ENCODE measurements around the gene ANKK1. TPM values are rescaled to one million over a fixed set of nuclear protein-coding genes. Genes with fewer than 3 reads are reported as not detected.

ANKK1 gene, protein sequence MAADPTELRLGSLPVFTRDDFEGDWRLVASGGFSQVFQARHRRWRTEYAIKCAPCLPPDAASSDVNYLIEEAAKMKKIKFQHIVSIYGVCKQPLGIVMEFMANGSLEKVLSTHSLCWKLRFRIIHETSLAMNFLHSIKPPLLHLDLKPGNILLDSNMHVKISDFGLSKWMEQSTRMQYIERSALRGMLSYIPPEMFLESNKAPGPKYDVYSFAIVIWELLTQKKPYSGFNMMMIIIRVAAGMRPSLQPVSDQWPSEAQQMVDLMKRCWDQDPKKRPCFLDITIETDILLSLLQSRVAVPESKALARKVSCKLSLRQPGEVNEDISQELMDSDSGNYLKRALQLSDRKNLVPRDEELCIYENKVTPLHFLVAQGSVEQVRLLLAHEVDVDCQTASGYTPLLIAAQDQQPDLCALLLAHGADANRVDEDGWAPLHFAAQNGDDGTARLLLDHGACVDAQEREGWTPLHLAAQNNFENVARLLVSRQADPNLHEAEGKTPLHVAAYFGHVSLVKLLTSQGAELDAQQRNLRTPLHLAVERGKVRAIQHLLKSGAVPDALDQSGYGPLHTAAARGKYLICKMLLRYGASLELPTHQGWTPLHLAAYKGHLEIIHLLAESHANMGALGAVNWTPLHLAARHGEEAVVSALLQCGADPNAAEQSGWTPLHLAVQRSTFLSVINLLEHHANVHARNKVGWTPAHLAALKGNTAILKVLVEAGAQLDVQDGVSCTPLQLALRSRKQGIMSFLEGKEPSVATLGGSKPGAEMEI
- total RNA-seq, result not detected
- polyA plus RNA-seq, result under 1 TPM in 1 of 3 donors, not detected in 2; 0.73 TPM
- long read RNA-seq, donor 1, result 0 reads
- long read RNA-seq, donor 2, result 0 reads
- long read RNA-seq, donor 3, result 0 reads
- long read RNA-seq, donor 4, result 0 reads
- long read RNA-seq, donor 5, result 0 reads
- long read RNA-seq, donor 6, result 0 reads
- long read RNA-seq, donor 7, result 0 reads
- long read RNA-seq, donor 8, result 0 reads
- long read RNA-seq, donor 9, result 0 reads
- long read RNA-seq, donor 10, result 0 reads

DNA sequence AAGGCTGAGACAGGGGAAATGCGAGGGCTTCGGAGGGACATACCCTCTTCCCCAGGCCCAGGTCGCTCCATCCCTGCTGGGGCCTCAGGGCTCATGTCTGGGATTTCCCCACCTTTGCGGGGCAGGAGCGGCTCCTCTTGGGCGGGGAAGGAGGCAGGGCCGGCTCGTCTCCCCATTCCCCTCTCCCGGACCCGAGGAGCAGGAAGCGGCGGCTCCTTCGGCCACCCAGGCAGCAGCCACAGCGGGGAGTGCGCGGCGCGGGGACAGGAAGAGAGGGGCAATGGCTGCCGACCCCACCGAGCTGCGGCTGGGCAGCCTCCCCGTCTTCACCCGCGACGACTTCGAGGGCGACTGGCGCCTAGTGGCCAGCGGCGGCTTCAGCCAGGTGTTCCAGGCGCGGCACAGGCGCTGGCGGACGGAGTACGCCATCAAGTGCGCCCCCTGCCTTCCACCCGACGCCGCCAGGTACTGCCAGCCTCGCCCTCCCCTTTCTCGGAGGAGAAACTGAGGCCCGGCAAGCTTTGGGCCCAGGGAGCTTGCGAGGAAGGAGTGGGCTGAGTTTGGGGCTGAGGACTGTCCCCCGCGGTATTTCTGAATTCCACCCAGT lies at the start of gene ANKK1:
Gene ANKK1 (plus strand): TSS at position 175 of the 607 bp plus-strand sequence. CDS start 106 bp downstream, at position 281.
- 7 to 21% (median 16%) methylated on average over 18 to 46 of the region's 46 CpGs for WGBS, 5 donors
- peak within 1 kb of the TSS in 2 of 4 donors; percentile 8 to 13 for H3K4me3 ChIP-seq
- peaks cover 0 to 44% (median 22%) of the 10 kb centered on the region in 3 donors for H3K27me3 ChIP-seq
- DNase-seq, result peak in 1 of 2 donors; percentile 70
- intact Hi-C loops (cut with DNase I; ENCODE audit: low total_unique reads), result no loop called here
- H3K36me3 ChIP-seq, result no peaks in the 10 kb centered on the region
- no peak within 1 kb of the TSS for H3K27ac ChIP-seq
- H3K4me1 ChIP-seq, result peaks cover 0 to 7% (median 7%) of the 10 kb centered on the region in 4 donors
- TF ChIP-seq, protein P1, sequence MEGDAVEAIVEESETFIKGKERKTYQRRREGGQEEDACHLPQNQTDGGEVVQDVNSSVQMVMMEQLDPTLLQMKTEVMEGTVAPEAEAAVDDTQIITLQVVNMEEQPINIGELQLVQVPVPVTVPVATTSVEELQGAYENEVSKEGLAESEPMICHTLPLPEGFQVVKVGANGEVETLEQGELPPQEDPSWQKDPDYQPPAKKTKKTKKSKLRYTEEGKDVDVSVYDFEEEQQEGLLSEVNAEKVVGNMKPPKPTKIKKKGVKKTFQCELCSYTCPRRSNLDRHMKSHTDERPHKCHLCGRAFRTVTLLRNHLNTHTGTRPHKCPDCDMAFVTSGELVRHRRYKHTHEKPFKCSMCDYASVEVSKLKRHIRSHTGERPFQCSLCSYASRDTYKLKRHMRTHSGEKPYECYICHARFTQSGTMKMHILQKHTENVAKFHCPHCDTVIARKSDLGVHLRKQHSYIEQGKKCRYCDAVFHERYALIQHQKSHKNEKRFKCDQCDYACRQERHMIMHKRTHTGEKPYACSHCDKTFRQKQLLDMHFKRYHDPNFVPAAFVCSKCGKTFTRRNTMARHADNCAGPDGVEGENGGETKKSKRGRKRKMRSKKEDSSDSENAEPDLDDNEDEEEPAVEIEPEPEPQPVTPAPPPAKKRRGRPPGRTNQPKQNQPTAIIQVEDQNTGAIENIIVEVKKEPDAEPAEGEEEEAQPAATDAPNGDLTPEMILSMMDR (IDR thresholded peaks at IDR 0.05), result peak in 2 of 7 experiments; percentile 4 to 37
- TF ChIP-seq POLR2A (IDR thresholded peaks at IDR 0.05), result no peak
- H3K9me3 ChIP-seq, result no peaks in the 10 kb centered on the region

DNA sequence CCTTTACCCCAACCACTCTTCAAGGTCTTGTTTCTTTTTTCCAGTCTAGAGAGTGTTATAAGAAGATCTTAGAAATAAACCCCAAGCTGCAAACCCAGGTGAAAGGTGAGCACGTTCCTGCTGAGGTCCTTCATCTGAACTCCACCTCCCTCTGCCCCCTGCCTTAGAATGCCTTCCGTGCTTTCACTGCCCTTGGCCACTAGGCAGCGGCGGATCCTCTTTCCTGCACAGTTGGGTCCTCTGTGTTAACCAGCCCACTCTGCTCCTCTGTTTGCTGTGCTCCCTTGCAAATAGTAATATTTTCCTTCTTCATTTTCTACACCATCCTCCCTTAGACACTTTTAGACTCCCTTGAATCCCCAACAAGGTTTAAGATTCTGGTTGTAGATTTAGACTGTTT lies 48.8 kb upstream of the ANKK1 start:
- H3K36me3 ChIP-seq, result peaks cover 29 to 97% (median 84%) of the 10 kb centered on the region in 4 donors
- no peak overlapping the region for H3K27ac ChIP-seq
- H3K4me3 ChIP-seq, result no peak overlapping the region
- no peaks in the 10 kb centered on the region for H3K4me1 ChIP-seq
- no peak for DNase-seq
- 80 to 86% (median 82%) methylated on average over 4 of the region's 4 CpGs for WGBS, 5 donors
- TF ChIP-seq POLR2A (IDR thresholded peaks at IDR 0.05) (no peak), EP300 (IDR thresholded peaks at IDR 0.05) (no peak), POLR2AphosphoS5 (IDR thresholded peaks at IDR 0.05) (no peak)
- TF ChIP-seq, protein P1 (IDR thresholded peaks at IDR 0.05), result no peak
- H3K27me3 ChIP-seq, result no peaks in the 10 kb centered on the region
- no peaks in the 10 kb centered on the region for H3K9me3 ChIP-seq
- intact Hi-C loops (cut with DNase I; ENCODE audit: low total_unique reads), result no loop called here

DNA sequence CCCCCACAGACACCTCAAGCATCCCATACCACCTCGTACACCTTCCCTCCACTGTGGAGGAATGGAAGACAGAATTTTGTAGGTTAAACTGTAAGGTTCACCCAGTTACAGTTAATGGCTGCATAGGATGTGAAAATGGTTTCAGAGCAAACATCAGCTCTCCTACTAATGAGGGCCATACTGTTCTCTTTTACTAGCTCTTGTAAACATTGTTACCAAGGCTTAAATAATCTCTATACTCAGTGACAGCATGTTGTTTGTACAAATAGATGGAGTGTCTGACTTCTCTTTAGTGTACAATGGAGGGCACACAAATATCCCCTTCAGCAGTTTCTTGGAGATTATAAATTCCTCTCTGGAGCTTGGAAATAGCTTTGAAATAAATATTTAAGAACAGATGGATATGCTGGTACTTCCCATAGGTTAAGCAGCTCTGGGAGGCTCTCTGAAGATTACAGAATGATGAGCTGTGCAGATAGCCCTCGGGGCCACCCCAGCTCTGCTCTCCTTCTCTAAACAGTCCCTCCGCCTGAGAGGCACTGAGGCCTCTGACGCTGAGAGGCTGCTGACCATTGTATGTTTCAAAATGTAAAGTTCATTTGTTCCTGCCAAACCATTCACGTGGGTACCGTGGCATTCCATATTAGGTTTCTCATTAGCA lies 47.5 kb upstream of the ANKK1 start:
- intact Hi-C loops (cut with DNase I; ENCODE audit: low total_unique reads), result no loop called here
- Histone ChIP-seq H3K27ac (no peak overlapping the region), H3K27me3 (no peaks in the 10 kb centered on the region), H3K9me3 (no peaks in the 10 kb centered on the region), H3K4me1 (no peaks in the 10 kb centered on the region), H3K4me3 (no peak overlapping the region), H3K36me3 (peaks cover 31 to 96% (median 84%) of the 10 kb centered on the region in 4 donors)
- WGBS, 5 donors, result 74 to 83% (median 79%) methylated on average over 6 of the region's 6 CpGs
- no peak for DNase-seq
- no peak for TF ChIP-seq POLR2AphosphoS5 (IDR thresholded peaks at IDR 0.05)
- TF ChIP-seq POLR2A (IDR thresholded peaks at IDR 0.05), result no peak
- TF ChIP-seq EP300 (IDR thresholded peaks at IDR 0.05), result no peak
- TF ChIP-seq, protein P1 (IDR thresholded peaks at IDR 0.05), result no peak

Data from stomach (tissue), 19 donors.